ENCODE results near the gene RBCK1. TPM values are rescaled to one million over a fixed set of nuclear protein-coding genes. Genes with fewer than 3 reads are reported as not detected.

Gene RBCK1
- total RNA-seq (100 to 1,000 TPM; 109 to 118 TPM), polyA plus RNA-seq (10 to 100 TPM; 75.2 to 84.4 TPM)

DNA sequence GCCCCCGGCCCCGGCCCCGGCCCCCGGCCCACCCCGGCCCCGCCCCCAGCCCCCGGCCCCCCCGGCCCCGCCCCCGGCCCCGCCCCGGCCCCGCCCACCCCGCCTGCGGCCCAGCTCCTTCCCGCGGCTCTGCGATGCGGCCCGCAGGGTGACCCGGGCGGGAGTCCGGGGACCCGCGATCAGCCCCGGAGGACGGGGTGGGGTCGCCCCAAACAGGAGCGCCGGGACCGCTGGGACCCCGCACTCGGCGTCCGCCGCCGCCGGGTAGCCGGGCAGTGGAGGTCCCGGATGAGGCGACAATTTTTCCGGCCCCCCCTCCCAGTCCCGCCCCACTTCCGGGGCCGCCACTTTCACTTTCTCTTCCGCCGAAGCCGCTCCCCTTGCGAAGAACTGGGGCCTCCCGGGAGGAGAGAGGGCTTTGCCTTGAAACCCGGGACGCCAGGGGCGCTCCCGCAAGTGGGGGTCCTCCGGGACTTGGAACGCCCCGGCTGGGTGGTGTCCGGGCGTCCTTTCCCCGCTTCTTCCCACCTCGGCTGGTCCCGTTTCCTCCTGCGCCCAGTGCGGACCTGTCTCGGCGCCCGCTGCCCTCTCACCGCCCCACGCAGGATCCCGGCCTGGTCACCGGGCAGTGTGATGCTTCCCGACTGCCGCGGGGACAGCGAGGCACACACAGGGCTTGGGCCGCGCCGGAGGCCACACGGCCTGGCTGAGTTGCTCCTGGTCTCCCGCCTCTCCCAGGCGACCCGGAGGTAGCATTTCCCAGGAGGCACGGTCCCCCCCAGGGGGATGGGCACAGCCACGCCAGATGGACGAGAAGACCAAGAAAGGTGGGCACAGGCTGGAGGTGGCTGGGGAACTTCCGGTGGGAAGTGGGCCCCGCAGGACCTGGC is at the start of gene RBCK1:
TSS of gene RBCK1 (plus strand) at position 347 of the 890 bp plus-strand sequence. CDS start at position 806, 459 bp downstream.
- ChIA-PET POLR2A (ENCODE audit: partially characterized antibody) (interaction anchor here (0.7 to 1.6 kb wide), 11 partner anchors 10 to 135 kb away, joined by 3 to 16 read pairs (median 7); partner anchors contain the start of genes CSNK2A1, TBC1D20 and TRIB3), CTCF (ENCODE audit: partially characterized antibody) (interaction anchor here (0.9 to 2.0 kb wide), 7 partner anchors 13 to 71 kb away, joined by 3 to 7 read pairs (median 5); no protein-coding TSS in a partner anchor)
- peaks cover 36% of the 10 kb centered on the region for H3K4me1 ChIP-seq (ENCODE audit: insufficient read depth, low read length)
- H3K27ac Mint-ChIP-seq, result peak within 1 kb of the TSS; percentile 93 to 98 (median 97)
- DNase-seq, result peak; percentile 89 to 94 (median 92)
- H3K36me3 ChIP-seq (ENCODE audit: insufficient read depth, low read length), result peaks cover 15% of the 10 kb centered on the region
- no peaks in the 10 kb centered on the region for H3K27me3 ChIP-seq (ENCODE audit: insufficient read depth, low read length)
- peaks cover 28 to 41% of the 10 kb centered on the region in 2 donors for H3K36me3 Mint-ChIP-seq
- H3K4me1 Mint-ChIP-seq, result peaks cover 36 to 52% (median 44%) of the 10 kb centered on the region in 4 donors
- intact Hi-C loops (cut with micrococcal nuclease), result loop anchor here (1.0 to 2.0 kb wide), 8 partner anchors 27 to 135 kb away; partner anchors contain the start of genes CSNK2A1, NRSN2, SOX12 and TBC1D20
- peak within 1 kb of the TSS; percentile 90 to 93 (median 91) for H3K4me3 Mint-ChIP-seq
- H3K4me3 ChIP-seq (ENCODE audit: low read length in 2 of 2), result peak within 1 kb of the TSS; percentile 73 to 94
- H3K9me3 Mint-ChIP-seq, result peaks cover 0 to 6% (median 0%) of the 10 kb centered on the region in 8 donors
- H3K9me3 ChIP-seq (ENCODE audit: control insufficient read depth in 1 of 2, low read length in 2 of 2), result no peaks in the 10 kb centered on the region
- H3K27ac ChIP-seq (ENCODE audit: low read depth, low read length), result peak within 1 kb of the TSS; percentile 94
- H3K27me3 Mint-ChIP-seq, result no peaks in the 10 kb centered on the region

DNA sequence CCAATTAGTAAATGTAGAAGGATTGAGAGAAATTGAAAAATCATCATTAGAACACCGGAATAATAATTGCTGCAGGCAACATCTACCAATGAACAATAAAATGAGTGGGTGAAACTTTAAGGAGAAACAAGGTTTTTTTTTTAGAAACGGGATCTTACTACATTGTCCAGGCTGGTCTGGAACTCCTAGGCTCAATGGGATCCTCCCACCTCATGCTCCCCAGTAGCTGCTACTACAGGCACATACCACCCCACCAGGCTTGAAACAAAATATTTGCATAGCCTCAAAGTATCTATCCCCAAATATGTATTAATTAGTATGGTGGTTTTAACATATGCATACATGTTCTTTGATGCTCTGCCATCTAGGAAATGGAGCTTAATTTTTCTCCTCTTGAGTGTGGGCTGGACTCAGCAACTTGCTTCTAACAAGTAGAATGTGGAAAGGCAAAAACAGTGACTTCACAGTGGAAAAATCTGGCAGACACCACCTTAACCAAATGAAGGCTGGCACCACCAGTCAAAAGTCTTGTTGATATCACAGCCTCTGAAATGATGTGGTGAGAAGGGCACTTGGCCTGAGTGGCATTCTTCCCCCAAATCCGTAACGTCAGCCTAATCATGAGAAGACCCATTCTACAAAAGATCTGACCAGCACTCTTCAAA is 49.1 kb upstream of the RBCK1 start:
- Mint-ChIP-seq H3K4me3 (no peak overlapping the region), H3K36me3 (no peaks in the 10 kb centered on the region), H3K9me3 (no peaks in the 10 kb centered on the region), H3K27ac (no peak overlapping the region), H3K27me3 (no peaks in the 10 kb centered on the region), H3K4me1 (peaks cover 3 to 8% (median 6%) of the 10 kb centered on the region in 4 donors)
- no peaks in the 10 kb centered on the region for H3K27me3 ChIP-seq (ENCODE audit: insufficient read depth, low read length)
- CTCF ChIA-PET (ENCODE audit: partially characterized antibody), result interaction anchor here (0.6 to 1.5 kb wide), 5 partner anchors 9 to 126 kb away, joined by 3 to 5 read pairs (median 4); no protein-coding TSS in a partner anchor
- H3K4me3 ChIP-seq (ENCODE audit: low read length in 2 of 2), result no peak overlapping the region
- no peak for DNase-seq
- intact Hi-C loops (cut with micrococcal nuclease), result no loop called here
- no peaks in the 10 kb centered on the region for H3K9me3 ChIP-seq (ENCODE audit: control insufficient read depth in 1 of 2, low read length in 2 of 2)
- H3K36me3 ChIP-seq (ENCODE audit: insufficient read depth, low read length), result no peaks in the 10 kb centered on the region
- H3K4me1 ChIP-seq (ENCODE audit: insufficient read depth, low read length), result peaks cover 6% of the 10 kb centered on the region
- H3K27ac ChIP-seq (ENCODE audit: low read depth, low read length), result no peak overlapping the region
- POLR2A ChIA-PET (ENCODE audit: partially characterized antibody), result no interaction called here

DNA sequence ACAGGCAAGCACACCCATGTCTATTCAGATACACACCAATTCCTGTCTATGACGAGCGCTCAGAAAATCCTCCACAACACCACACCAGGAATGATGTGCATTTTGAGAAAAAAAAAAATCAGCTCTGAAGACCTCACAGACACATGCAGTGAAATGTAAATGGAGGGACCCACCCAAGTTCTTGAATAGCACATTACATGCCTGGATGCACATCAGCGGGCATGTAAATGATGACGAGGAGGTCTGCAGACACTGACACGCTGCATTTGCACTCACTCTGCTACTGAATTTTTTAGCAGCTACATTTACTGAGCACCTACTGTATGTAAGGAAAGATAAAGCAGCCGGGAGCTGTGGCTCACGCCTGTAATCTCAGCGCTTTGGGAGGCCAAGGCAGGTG is 46.5 kb upstream of the RBCK1 start:
- H3K27me3 Mint-ChIP-seq, result no peaks in the 10 kb centered on the region
- no peak overlapping the region for H3K27ac ChIP-seq (ENCODE audit: low read depth, low read length)
- H3K4me3 Mint-ChIP-seq, result no peak overlapping the region
- no peaks in the 10 kb centered on the region for H3K27me3 ChIP-seq (ENCODE audit: insufficient read depth, low read length)
- peaks cover 19% of the 10 kb centered on the region for H3K4me1 ChIP-seq (ENCODE audit: insufficient read depth, low read length)
- H3K4me1 Mint-ChIP-seq, result peaks cover 15 to 28% (median 21%) of the 10 kb centered on the region in 4 donors
- H3K27ac Mint-ChIP-seq, result no peak overlapping the region
- no peaks in the 10 kb centered on the region for H3K9me3 ChIP-seq (ENCODE audit: control insufficient read depth in 1 of 2, low read length in 2 of 2)
- H3K36me3 Mint-ChIP-seq, result no peaks in the 10 kb centered on the region
- no peaks in the 10 kb centered on the region for H3K36me3 ChIP-seq (ENCODE audit: insufficient read depth, low read length)
- POLR2A ChIA-PET (ENCODE audit: partially characterized antibody), result interaction anchor here (0.6 kb wide), 1 partner anchor 103 kb away, joined by 4 read pairs; no protein-coding TSS in a partner anchor
- no peak for DNase-seq
- CTCF ChIA-PET (ENCODE audit: partially characterized antibody), result interaction anchor here (0.7 to 2.3 kb wide), 7 partner anchors 8 to 117 kb away, joined by 3 to 7 read pairs (median 6); partner anchors contain the start of gene TRIB3
- no peak overlapping the region for H3K4me3 ChIP-seq (ENCODE audit: low read length in 2 of 2)
- intact Hi-C loops (cut with micrococcal nuclease), result no loop called here
- no peaks in the 10 kb centered on the region for H3K9me3 Mint-ChIP-seq

DNA sequence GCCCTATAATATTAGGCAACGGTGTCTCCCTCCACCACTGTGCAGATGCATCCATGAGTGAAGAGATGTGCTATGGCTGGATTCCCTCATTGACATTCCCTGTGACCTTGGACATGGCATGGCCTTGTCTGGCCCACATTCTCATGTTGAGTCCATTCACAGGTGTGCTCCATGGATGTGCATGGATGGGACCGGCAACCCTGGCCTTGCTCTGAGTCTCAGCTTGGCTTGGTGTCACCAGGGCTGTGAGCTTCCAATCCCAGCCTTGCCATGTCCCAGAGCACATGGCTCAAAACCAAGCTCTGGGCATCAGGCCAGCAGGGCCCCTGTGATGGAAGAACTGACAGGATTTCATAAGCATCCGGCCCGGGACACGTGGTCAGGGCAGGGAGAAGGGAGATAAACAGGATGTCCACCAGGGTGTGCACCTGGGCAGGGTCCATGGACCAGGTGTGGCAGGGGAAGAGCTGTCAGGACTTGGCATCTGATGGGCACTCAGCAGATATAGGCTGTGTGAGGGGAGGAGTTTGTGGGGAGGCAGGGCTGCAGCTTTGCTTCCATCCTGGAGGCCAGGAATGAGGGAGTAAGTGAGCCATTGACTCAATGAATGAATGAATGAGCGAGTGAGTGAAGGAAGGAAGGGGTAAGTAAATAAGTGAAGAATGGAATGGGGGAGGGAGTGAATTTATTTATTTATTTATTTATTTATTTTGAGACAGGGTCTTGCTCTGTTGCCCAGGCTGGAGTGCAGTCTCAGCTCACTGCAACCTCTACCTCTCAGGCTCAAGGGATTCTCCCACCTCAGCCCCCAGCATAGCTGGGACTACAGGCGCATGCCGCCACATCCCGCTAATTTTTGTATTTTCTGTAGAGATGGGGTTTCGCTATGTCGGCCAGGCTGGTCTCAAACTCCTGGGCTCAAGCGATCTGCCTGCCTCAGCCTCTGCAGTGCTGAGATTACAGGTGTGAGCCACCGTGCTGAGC is 45.5 kb upstream of the RBCK1 start:
- intact Hi-C loops (cut with micrococcal nuclease), result no loop called here
- no peaks in the 10 kb centered on the region for H3K27me3 ChIP-seq (ENCODE audit: insufficient read depth, low read length)
- Mint-ChIP-seq H3K4me3 (no peak overlapping the region), H3K27ac (peak overlapping the region in 1 of 7 donors; percentile 51), H3K27me3 (no peaks in the 10 kb centered on the region), H3K36me3 (no peaks in the 10 kb centered on the region), H3K9me3 (no peaks in the 10 kb centered on the region), H3K4me1 (peaks cover 17 to 26% (median 22%) of the 10 kb centered on the region in 4 donors)
- CTCF ChIA-PET (ENCODE audit: partially characterized antibody), result interaction anchor here (1.1 to 2.3 kb wide), 8 partner anchors 9 to 116 kb away, joined by 3 to 7 read pairs (median 6); partner anchors contain the start of gene TRIB3
- H3K4me1 ChIP-seq (ENCODE audit: insufficient read depth, low read length), result peaks cover 19% of the 10 kb centered on the region
- no peaks in the 10 kb centered on the region for H3K36me3 ChIP-seq (ENCODE audit: insufficient read depth, low read length)
- POLR2A ChIA-PET (ENCODE audit: partially characterized antibody), result interaction anchor here (1.7 kb wide), 1 partner anchor 18 kb away, joined by 4 read pairs; the partner anchor contains the start of gene TRIB3
- H3K9me3 ChIP-seq (ENCODE audit: control insufficient read depth in 1 of 2, low read length in 2 of 2), result no peaks in the 10 kb centered on the region
- no peak overlapping the region for H3K4me3 ChIP-seq (ENCODE audit: low read length in 2 of 2)
- DNase-seq, result peak in 1 of 5 donors; percentile 17
- H3K27ac ChIP-seq (ENCODE audit: low read depth, low read length), result no peak overlapping the region

DNA sequence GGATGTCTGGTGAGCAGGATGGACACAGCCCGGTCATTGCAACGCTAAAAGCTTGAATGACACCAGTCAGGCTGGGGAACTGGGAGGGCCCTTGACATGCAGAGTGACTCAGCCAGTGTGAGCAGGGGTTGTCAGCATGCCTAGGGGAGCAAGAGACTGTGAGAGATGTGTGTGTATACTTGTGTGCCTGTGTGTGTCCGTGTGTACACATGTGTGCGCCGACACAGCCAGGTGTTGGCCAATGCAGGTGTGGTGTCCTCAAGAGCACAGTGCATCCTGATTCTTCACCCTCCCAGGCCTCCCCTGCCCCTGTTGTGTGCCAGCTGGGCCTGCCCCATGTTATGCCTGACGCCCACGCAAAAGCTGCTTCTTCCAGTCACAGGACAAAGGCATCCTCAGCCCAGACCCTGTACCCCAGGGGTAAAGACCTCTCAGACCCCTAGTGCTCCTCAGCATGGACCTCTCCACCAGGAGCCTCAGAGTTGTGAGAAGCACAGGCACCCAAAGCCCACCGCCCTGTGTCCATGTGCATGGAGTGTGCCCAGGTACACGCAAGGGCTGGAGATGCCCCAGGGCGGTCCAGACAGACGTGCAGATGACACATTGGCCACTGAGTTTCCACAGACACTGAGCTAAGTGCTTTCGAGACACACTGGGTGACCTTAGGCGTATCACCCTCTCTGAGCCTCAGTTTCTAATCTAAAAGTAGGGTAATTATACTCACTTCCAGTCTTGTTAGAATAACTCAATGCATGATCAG is 44.6 kb upstream of the RBCK1 start:
- Histone ChIP-seq H3K27me3 (ENCODE audit: insufficient read depth, low read length) (no peaks in the 10 kb centered on the region), H3K4me1 (ENCODE audit: insufficient read depth, low read length) (peaks cover 19% of the 10 kb centered on the region), H3K9me3 (ENCODE audit: control insufficient read depth in 1 of 2, low read length in 2 of 2) (no peaks in the 10 kb centered on the region), H3K36me3 (ENCODE audit: insufficient read depth, low read length) (no peaks in the 10 kb centered on the region), H3K4me3 (ENCODE audit: low read length in 2 of 2) (no peak overlapping the region), H3K27ac (ENCODE audit: low read depth, low read length) (no peak overlapping the region)
- intact Hi-C loops (cut with micrococcal nuclease), result no loop called here
- DNase-seq, result no peak
- Mint-ChIP-seq H3K36me3 (no peaks in the 10 kb centered on the region), H3K4me3 (no peak overlapping the region), H3K4me1 (peaks cover 17 to 26% (median 22%) of the 10 kb centered on the region in 4 donors), H3K27me3 (no peaks in the 10 kb centered on the region), H3K27ac (no peak overlapping the region), H3K9me3 (no peaks in the 10 kb centered on the region)
- CTCF ChIA-PET (ENCODE audit: partially characterized antibody), result interaction anchor here (1.0 to 2.3 kb wide), 5 partner anchors 8 to 115 kb away, joined by 3 to 6 read pairs (median 4); no protein-coding TSS in a partner anchor
- POLR2A ChIA-PET (ENCODE audit: partially characterized antibody), result interaction anchor here (1.7 kb wide), 1 partner anchor 17 kb away, joined by 4 read pairs; the partner anchor contains the start of gene TRIB3

All from CD4-positive, alpha-beta memory T cell (primary cell).